CD4-positive, alpha-beta T cell (primary cell): ENCODE results near the gene CTNNA3. TPM values are rescaled to one million over a fixed set of nuclear protein-coding genes. Genes with fewer than 3 reads are reported as not detected.

Experiments used
- ATAC-seq: fragments of 200-7000 bp; cut with Tn5 transposase; one replicate; pipeline ENCODE4 v1.10.0; 2022; ENCODE audit warnings: mild to moderate bottlenecking; ENCODE audit not compliant: poor library complexity
- CTCF ChIA-PET: fragments of 350-600 bp; sonication (Branson Sonifier 250); formaldehyde crosslinking; loops from one replicate; lab custom pipeline; 2021; ENCODE audit warnings: antibody characterized with exemption, inconsistent platforms; lab: Charles Lee
- POLR2A ChIA-PET: fragments of 350-600 bp; sonication (Branson Sonifier 250); formaldehyde crosslinking; loops from one replicate; lab custom pipeline; 2021; ENCODE audit warnings: antibody characterized with exemption, inconsistent platforms; lab: Charles Lee
- DNase-seq, 14 experiments: peaks; one replicate each; pipeline ENCODE4 v3.0.0-alpha.2; 2013 to 2020; ENCODE audit warnings: mixed read lengths in 2 of 14
- H3K27ac ChIP-seq, 2 donors: one replicate each; pipeline versions ENCODE4 v1.5.1 to v1.7.0; 2013; ENCODE audit warnings: low read length in 2 of 2, low read depth in 1 of 2, mild to moderate bottlenecking in 1 of 2
- H3K27me3 ChIP-seq, 2 experiments: 1 replicate in 1 of 2; 2 replicates in 1 of 2; pipeline versions ENCODE4 v1.6.1 to v1.7.0; 2013; ENCODE audit warnings: low read length in 2 of 2, control low read depth in 1 of 2, mild to moderate bottlenecking in 1 of 2, moderate library complexity in 1 of 2; ENCODE audit not compliant: insufficient read depth in 2 of 2, control insufficient read depth in 1 of 2
- H3K36me3 ChIP-seq: one replicate; pipeline ENCODE4 v1.6.1; 2013; ENCODE audit warnings: low read length, control low read depth; ENCODE audit not compliant: insufficient read depth
- H3K4me1 ChIP-seq: one replicate; pipeline ENCODE4 v1.6.1; 2013; ENCODE audit warnings: low read length, control low read depth; ENCODE audit not compliant: insufficient read depth
- H3K4me3 ChIP-seq: one replicate; pipeline ENCODE4 v1.5.1; 2013; ENCODE audit warnings: mild to moderate bottlenecking, low read length, moderate library complexity
- H3K9me3 ChIP-seq, 2 experiments: 1 replicate in 1 of 2; 2 replicates in 1 of 2; pipeline versions ENCODE4 v1.6.1 to v1.7.0; 2013; ENCODE audit warnings: low read length in 2 of 2, mild to moderate bottlenecking in 2 of 2, control low read depth in 1 of 2, moderate library complexity in 1 of 2; ENCODE audit not compliant: control insufficient read depth in 1 of 2, insufficient read depth in 1 of 2
- H3K27ac Mint-ChIP-seq: one replicate; pipeline ENCODE4 v1.8.0; 2020; ENCODE audit warnings: mixed read lengths
- H3K27me3 Mint-ChIP-seq: one replicate; pipeline ENCODE4 v1.8.0; 2021; ENCODE audit warnings: mixed read lengths
- H3K36me3 Mint-ChIP-seq: one replicate; pipeline ENCODE4 v1.8.0; 2021; ENCODE audit warnings: low read depth, mixed read lengths
- H3K4me1 Mint-ChIP-seq: one replicate; pipeline ENCODE4 v1.8.0; 2021; ENCODE audit warnings: low read depth, mixed read lengths
- H3K4me3 Mint-ChIP-seq: one replicate; pipeline ENCODE4 v1.8.0; 2020; ENCODE audit warnings: mild to moderate bottlenecking, mixed read lengths
- H3K9me3 Mint-ChIP-seq: one replicate; pipeline ENCODE4 v1.8.0; 2020; ENCODE audit warnings: mixed read lengths
- CTCF ChIP-seq: fragments of 200-600 bp; IDR thresholded peaks from one replicate; pipeline ENCODE4 v1.8.0; 2022; ENCODE audit warnings: antibody characterized with exemption, mild to moderate bottlenecking
- intact Hi-C, 2 experiments: fragments of 100-400 bp; cut with DNase I in 1 of 2; cut with micrococcal nuclease in 1 of 2; formaldehyde crosslinking; loops; one replicate each; pipeline versions ENCODE4 v1.15.1 to v1.9.0; 2023 to 2025; cut with DNase I, micrococcal nuclease
- total RNA-seq, 174 experiments: library from RNA in 2 of 174; stranded (reverse) in 2 of 174; gene quantifications; one replicate each; pipeline ENCODE4 v1.2.3 and lab custom pipeline; 2021 to 2026

Gene CTNNA3
- total RNA-seq, 2 experiments from 2014 or later: 0.80 TPM; not detected in 1

GRCh38 chr10:67476201-67476600 lies 219.8 kb downstream of the CTNNA3 start:
- intact Hi-C loops: no loop called here
- H3K4me1 Mint-ChIP-seq: no peaks in the 10 kb centered on the region
- Histone ChIP-seq H3K4me1 (no peaks in the 10 kb centered on the region), H3K27ac (no peak overlapping the region), H3K36me3 (no peaks in the 10 kb centered on the region), H3K9me3 (peaks cover 14 to 15% of the 10 kb centered on the region in 2 experiments), H3K4me3 (no peak overlapping the region), H3K27me3 (no peaks in the 10 kb centered on the region)
- H3K36me3 Mint-ChIP-seq: no peaks in the 10 kb centered on the region
- H3K27me3 Mint-ChIP-seq: peaks cover 4% of the 10 kb centered on the region
- ChIA-PET POLR2A (no interaction called here), CTCF (no interaction called here)
- H3K9me3 Mint-ChIP-seq: peaks cover 15% of the 10 kb centered on the region
- DNase-seq: no peak
- no peak for TF ChIP-seq CTCF
- ATAC-seq: no peak
- H3K4me3 Mint-ChIP-seq: no peak overlapping the region
- H3K27ac Mint-ChIP-seq: no peak overlapping the region

GRCh38 chr10:67473850-67474633 lies 222.0 kb downstream of the CTNNA3 start:
- no peak for ATAC-seq
- H3K36me3 ChIP-seq: no peaks in the 10 kb centered on the region
- H3K9me3 ChIP-seq: peaks cover 14 to 15% of the 10 kb centered on the region in 2 experiments
- POLR2A ChIA-PET: no interaction called here
- H3K36me3 Mint-ChIP-seq: no peaks in the 10 kb centered on the region
- CTCF ChIA-PET: no interaction called here
- H3K27ac ChIP-seq: no peak overlapping the region
- no peak overlapping the region for H3K4me3 ChIP-seq
- no peaks in the 10 kb centered on the region for H3K4me1 ChIP-seq
- H3K27me3 Mint-ChIP-seq: peaks cover 4% of the 10 kb centered on the region
- H3K9me3 Mint-ChIP-seq: peaks cover 13% of the 10 kb centered on the region
- H3K27me3 ChIP-seq: no peaks in the 10 kb centered on the region
- DNase-seq: no peak
- no peak for TF ChIP-seq CTCF
- intact Hi-C loops: no loop called here
- no peaks in the 10 kb centered on the region for H3K4me1 Mint-ChIP-seq
- H3K4me3 Mint-ChIP-seq: no peak overlapping the region
- no peak overlapping the region for H3K27ac Mint-ChIP-seq

GRCh38 chr10:67471022-67471421 lies 225.0 kb downstream of the CTNNA3 start:
- no peak for DNase-seq
- peaks cover 2% of the 10 kb centered on the region for H3K9me3 Mint-ChIP-seq
- intact Hi-C loops: no loop called here
- no peaks in the 10 kb centered on the region for H3K36me3 ChIP-seq
- H3K36me3 Mint-ChIP-seq: no peaks in the 10 kb centered on the region
- ATAC-seq: no peak
- no peak overlapping the region for H3K27ac ChIP-seq
- ChIA-PET POLR2A (no interaction called here), CTCF (interaction anchor here (1.1 kb wide), 1 partner anchor 309 kb away, joined by 3 read pairs; no protein-coding TSS in a partner anchor)
- no peak for TF ChIP-seq CTCF
- no peak overlapping the region for H3K27ac Mint-ChIP-seq
- H3K4me1 ChIP-seq: no peaks in the 10 kb centered on the region
- H3K4me1 Mint-ChIP-seq: no peaks in the 10 kb centered on the region
- H3K4me3 ChIP-seq: no peak overlapping the region
- peaks cover 0 to 2% of the 10 kb centered on the region in 2 experiments for H3K9me3 ChIP-seq
- no peak overlapping the region for H3K4me3 Mint-ChIP-seq
- peaks cover 13% of the 10 kb centered on the region for H3K27me3 Mint-ChIP-seq
- no peaks in the 10 kb centered on the region for H3K27me3 ChIP-seq
